ENCODE measurements around the gene ZDHHC16.

Gene ZDHHC16

GRCh38 chr10:97445722-97446639 is at the start of gene ZDHHC16, which contains the start of gene EXOSC1 (continued):
- TF ChIP-seq ZNF629 (tag by site-specific recombination; IDR thresholded peaks at IDR 0.05) (0 out of 2 replicates have a peak, but pooled peaks have one; percentile 17), ZNF433 (tag by site-specific recombination; IDR thresholded peaks at IDR 0.05; ENCODE audit: low read depth) (no peak), ZFP3 (tag by site-specific recombination; IDR thresholded peaks at IDR 0.05; ENCODE audit: low read depth) (no peak), KLF8 (tag by site-specific recombination; IDR thresholded peaks at IDR 0.05) (peak; percentile 83), ZBTB26 (tag by site-specific recombination; optimal IDR thresholded peaks at IDR 0.05) (peak; percentile 85), PBX3 (CRISPR knock-in tag; IDR thresholded peaks at IDR 0.05) (0 out of 2 replicates have a peak, but pooled peaks have one; percentile 23), ZBTB48 (tag by site-specific recombination; IDR thresholded peaks at IDR 0.05) (peak; percentile 80; the same call in 1 of the 2 replicates), HOXA7 (CRISPR knock-in tag; IDR thresholded peaks at IDR 0.05; ENCODE audit: borderline replicate concordance) (no peak), HOXD13 (CRISPR knock-in tag; IDR thresholded peaks at IDR 0.05; ENCODE audit: borderline replicate concordance) (no peak), ZNF768 (tag by site-specific recombination; IDR thresholded peaks at IDR 0.05) (no peak), KLF16 (tag by site-specific recombination; IDR thresholded peaks at IDR 0.05) (peak; percentile 72; the same call in 1 of the 2 replicates), YY2 (tag by site-specific recombination; IDR thresholded peaks at IDR 0.05) (peak; percentile 93), ZNF10 (tag by site-specific recombination; IDR thresholded peaks at IDR 0.05) (0 out of 2 replicates have a peak, but pooled peaks have one; percentile 26), ZNF501 (tag by site-specific recombination; IDR thresholded peaks at IDR 0.05) (peak; percentile 81; the same call in 1 of the 2 replicates), PRDM10 (tag by site-specific recombination; IDR thresholded peaks at IDR 0.05) (peak; percentile 45), GLI4 (tag by site-specific recombination; IDR thresholded peaks at IDR 0.05) (0 out of 2 replicates have a peak, but pooled peaks have one; percentile 44)

GRCh38 chr10:97399843-97400545 is 46.0 kb upstream of the ZDHHC16 start:
- Histone ChIP-seq H3K4me3 (ENCODE audit: low read depth, low read length) (peak overlapping the region; percentile 79), H3K36me3 (ENCODE audit: control insufficient read depth in 2 of 2, insufficient read depth in 1 of 2, low read length in 2 of 2) (peaks cover 22 to 27% of the 10 kb centered on the region in 2 experiments; a peak in 2 of 3 replicates), H3K4me1 (ENCODE audit: control insufficient read depth, insufficient read depth, low read length) (0 out of 2 replicates have a peak, but pooled peaks cover 4% of the 10 kb centered on the region), H3K27ac (ENCODE audit: extremely low read depth, low read depth, low read length) (peak overlapping the region; percentile 52), H3K9me3 (ENCODE audit: control insufficient read depth, insufficient read depth, low read depth, low read length) (no peaks in the 10 kb centered on the region)
- CTCF ChIA-PET = interaction anchor here (0.7 to 1.3 kb wide), 5 partner anchors 8 to 483 kb away, joined by 3 to 5 read pairs (median 3); no protein-coding TSS in a partner anchor
- POLR2A ChIA-PET = interaction anchor here (0.6 to 2.6 kb wide), 11 partner anchors 11 to 121 kb away, joined by 3 to 18 read pairs (median 4); partner anchors contain the start of genes ARHGAP19 and FRAT2
- TF ChIP-seq ZNF518A (tag by site-specific recombination; conservative IDR thresholded peaks at IDR 0.05; ENCODE audit: low read depth) (peak; percentile 2; the same call in 1 of the 2 replicates), SP2 (tag by site-specific recombination; IDR thresholded peaks at IDR 0.05) (peak; percentile 61)
